ENCODE results near the gene MOV10L1.

DNA sequence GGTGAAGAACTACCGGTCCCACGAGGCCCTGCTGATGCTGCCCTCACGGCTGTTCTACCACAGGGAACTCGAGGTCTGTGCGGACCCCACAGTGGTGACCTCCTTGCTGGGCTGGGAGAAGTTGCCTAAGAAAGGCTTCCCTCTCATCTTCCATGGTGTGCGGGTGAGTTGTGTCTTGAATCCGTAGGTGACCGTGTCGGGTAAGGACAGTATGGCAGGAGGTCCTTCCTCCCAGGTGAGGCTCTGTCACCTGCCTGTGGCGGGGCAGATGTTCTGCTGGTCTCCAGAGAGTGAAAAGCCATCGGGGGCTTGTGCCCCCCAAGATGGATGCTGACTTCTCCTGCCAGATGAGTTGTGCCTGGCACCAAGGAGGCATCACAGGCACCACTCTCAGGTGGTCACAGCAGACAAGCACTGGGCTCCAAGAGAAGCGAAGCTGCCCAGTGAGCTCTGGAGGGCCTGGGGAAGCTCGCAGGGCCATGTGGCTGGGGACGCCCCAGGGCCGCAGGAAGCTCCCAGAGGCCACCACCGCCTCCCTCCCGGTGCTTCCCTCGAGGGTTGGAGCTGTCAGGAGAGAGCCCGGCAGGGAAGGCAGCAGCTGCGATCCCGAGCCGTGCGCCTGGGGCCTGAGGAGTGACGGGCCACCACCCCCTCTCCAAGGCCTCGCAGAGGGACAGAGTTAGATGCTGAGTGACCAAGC, 63.4 kb downstream of the MOV10L1 start:
- TF ChIP-seq, protein P1, sequence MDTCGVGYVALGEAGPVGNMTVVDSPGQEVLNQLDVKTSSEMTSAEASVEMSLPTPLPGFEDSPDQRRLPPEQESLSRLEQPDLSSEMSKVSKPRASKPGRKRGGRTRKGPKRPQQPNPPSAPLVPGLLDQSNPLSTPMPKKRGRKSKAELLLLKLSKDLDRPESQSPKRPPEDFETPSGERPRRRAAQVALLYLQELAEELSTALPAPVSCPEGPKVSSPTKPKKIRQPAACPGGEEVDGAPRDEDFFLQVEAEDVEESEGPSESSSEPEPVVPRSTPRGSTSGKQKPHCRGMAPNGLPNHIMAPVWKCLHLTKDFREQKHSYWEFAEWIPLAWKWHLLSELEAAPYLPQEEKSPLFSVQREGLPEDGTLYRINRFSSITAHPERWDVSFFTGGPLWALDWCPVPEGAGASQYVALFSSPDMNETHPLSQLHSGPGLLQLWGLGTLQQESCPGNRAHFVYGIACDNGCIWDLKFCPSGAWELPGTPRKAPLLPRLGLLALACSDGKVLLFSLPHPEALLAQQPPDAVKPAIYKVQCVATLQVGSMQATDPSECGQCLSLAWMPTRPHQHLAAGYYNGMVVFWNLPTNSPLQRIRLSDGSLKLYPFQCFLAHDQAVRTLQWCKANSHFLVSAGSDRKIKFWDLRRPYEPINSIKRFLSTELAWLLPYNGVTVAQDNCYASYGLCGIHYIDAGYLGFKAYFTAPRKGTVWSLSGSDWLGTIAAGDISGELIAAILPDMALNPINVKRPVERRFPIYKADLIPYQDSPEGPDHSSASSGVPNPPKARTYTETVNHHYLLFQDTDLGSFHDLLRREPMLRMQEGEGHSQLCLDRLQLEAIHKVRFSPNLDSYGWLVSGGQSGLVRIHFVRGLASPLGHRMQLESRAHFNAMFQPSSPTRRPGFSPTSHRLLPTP (IDR thresholded peaks at IDR 0.05; ENCODE audit: borderline replicate concordance, extremely low read depth, insufficient read length) = no peak
- TF ChIP-seq, protein P2, sequence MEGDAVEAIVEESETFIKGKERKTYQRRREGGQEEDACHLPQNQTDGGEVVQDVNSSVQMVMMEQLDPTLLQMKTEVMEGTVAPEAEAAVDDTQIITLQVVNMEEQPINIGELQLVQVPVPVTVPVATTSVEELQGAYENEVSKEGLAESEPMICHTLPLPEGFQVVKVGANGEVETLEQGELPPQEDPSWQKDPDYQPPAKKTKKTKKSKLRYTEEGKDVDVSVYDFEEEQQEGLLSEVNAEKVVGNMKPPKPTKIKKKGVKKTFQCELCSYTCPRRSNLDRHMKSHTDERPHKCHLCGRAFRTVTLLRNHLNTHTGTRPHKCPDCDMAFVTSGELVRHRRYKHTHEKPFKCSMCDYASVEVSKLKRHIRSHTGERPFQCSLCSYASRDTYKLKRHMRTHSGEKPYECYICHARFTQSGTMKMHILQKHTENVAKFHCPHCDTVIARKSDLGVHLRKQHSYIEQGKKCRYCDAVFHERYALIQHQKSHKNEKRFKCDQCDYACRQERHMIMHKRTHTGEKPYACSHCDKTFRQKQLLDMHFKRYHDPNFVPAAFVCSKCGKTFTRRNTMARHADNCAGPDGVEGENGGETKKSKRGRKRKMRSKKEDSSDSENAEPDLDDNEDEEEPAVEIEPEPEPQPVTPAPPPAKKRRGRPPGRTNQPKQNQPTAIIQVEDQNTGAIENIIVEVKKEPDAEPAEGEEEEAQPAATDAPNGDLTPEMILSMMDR (IDR thresholded peaks at IDR 0.05 in 2 of 3, conservative IDR thresholded peaks at IDR 0.05 in 1 of 3; ENCODE audit: insufficient read depth in 2 of 3, low read depth in 1 of 3, low read length in 3 of 3) = no peak
- no peak for TF ChIP-seq SMAD2 (IDR thresholded peaks at IDR 0.05; ENCODE audit: low read depth, low read length)

All from K562 (cell line).